Measurements from ENCODE around the gene RUNX3. TPM values are rescaled to one million over a fixed set of nuclear protein-coding genes. Genes with fewer than 3 reads are reported as not detected.
A peak's percentile ranks its signal among the peaks of the same experiment; 100 is the strongest.

Gene RUNX3
- total and polyA plus RNA-seq, 2 of the 8 experiments (the other 6 are each of a cell fraction or from before 2014, with no cell fraction given) = 0.62 to 0.82 TPM

DNA sequence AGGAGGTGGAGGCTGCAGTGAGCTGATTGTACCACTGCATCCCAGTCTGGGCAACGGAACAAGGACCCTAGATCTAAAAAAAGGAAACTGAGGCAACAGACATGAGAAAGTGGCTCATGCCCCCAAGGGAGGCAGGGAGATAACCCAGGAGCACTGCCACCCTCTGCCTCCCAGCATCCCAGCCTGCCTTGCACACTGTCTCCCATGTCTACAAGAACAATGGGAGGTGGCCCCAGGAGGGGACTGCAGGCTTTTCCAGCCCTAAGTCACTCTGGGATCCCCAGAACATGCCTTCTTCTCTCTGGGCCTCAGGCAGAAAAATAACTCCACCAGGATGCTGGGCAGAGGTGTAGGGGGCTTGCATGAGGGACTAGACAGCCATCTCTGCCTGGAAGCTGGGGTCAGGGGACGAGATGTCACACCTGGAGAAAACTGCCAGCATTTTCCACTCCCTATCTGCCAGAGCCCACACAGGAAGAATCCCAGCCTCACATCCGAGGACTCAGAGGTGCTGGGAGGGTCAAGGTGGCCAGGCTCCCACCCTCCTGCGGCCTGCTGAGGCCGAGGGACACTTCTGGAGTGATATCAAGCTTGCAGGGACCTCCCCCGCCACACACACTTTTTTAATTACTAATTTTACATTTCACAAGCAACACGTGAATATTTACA, 21.4 kb downstream of the RUNX3 start:
- Histone ChIP-seq H3K23me2 (ENCODE audit: low read depth, low read length) (no peaks in the 10 kb centered on the region), H3K4me1 (replicated peaks in 1 of 4; ENCODE audit: control insufficient read depth in 3 of 4, insufficient read depth in 4 of 4, low read length in 3 of 4) (peaks cover 0 to 2% (median 0%) of the 10 kb centered on the region in 4 experiments; a peak in 3 of 7 replicates), H4K8ac (ENCODE audit: extremely low read depth, insufficient read depth, low read length) (no peak overlapping the region; the same call in 1 of the 2 replicates), H3K27me3 (replicated peaks in 1 of 4; ENCODE audit: control insufficient read depth in 3 of 4, extremely low read depth in 1 of 4, insufficient read depth in 3 of 4, low read length in 3 of 4) (no peaks in the 10 kb centered on the region), H2BK12ac (ENCODE audit: low read depth, low read length) (no peak overlapping the region), H3K27ac (ENCODE audit: low read depth, low read length) (no peak overlapping the region), H3K36me3 (ENCODE audit: control insufficient read depth in 2 of 4, insufficient read depth in 4 of 4, low read length in 3 of 4) (no peaks in the 10 kb centered on the region), H3K18ac (ENCODE audit: extremely low read depth, low read length) (peak overlapping the region; percentile 65; the same call in 1 of the 2 replicates), H3K14ac (ENCODE audit: insufficient read length) (no peak overlapping the region), H3K79me2 (ENCODE audit: control insufficient read depth in 1 of 2, insufficient read depth in 2 of 2, low read length in 2 of 2) (no peaks in the 10 kb centered on the region), H2BK120ac (replicated peaks; ENCODE audit: low read depth, low read length) (no peak overlapping the region), H3K56ac (replicated peaks; ENCODE audit: insufficient read length, low read depth, low read length) (no peak overlapping the region), H3K4me3 (ENCODE audit: extremely low read depth in 1 of 4, insufficient read depth in 2 of 4, low read depth in 3 of 4, low read length in 4 of 4) (no peak overlapping the region; a peak in 1 of 8 replicates), H2AFZ (ENCODE audit: low read length) (no peak overlapping the region), H4K5ac (ENCODE audit: insufficient read length, low read depth, low read length) (no peak overlapping the region), H2BK5ac (ENCODE audit: low read depth, low read length) (no peak overlapping the region), H3K4ac (replicated peaks; ENCODE audit: insufficient read length, low read depth, low read length) (no peak overlapping the region), H4K91ac (replicated peaks; ENCODE audit: insufficient read length, low read length) (no peak overlapping the region), H2BK15ac (ENCODE audit: low read length) (no peak overlapping the region), H2BK20ac (ENCODE audit: low read length) (no peak overlapping the region), H3K23ac (ENCODE audit: insufficient read length) (no peak overlapping the region), H3K4me2 (ENCODE audit: insufficient read depth in 1 of 2, low read depth in 2 of 2, low read length in 2 of 2) (no peak overlapping the region), H3K9ac (replicated peaks in 1 of 4; ENCODE audit: extremely low read depth in 1 of 4, low read depth in 3 of 4, low read length in 3 of 4) (no peak overlapping the region), H4K20me1 (replicated peaks in 1 of 2; ENCODE audit: control insufficient read depth in 1 of 2, insufficient read depth in 2 of 2, low read length in 2 of 2) (no peaks in the 10 kb centered on the region), H3K79me1 (ENCODE audit: low read depth, low read length) (no peaks in the 10 kb centered on the region), H2AK5ac (ENCODE audit: low read depth, low read length) (no peak overlapping the region), H3K9me3 (ENCODE audit: insufficient read depth in 2 of 2, low read depth in 1 of 2, low read length in 1 of 2) (no peaks in the 10 kb centered on the region)
- POLR2A ChIA-PET (ENCODE audit: partially characterized antibody) = interaction anchor here (0.6 to 1.7 kb wide), 4 partner anchors 11 to 234 kb away, joined by 3 to 4 read pairs (median 4); no protein-coding TSS in a partner anchor
- CTCF ChIA-PET (ENCODE audit: partially characterized antibody) = interaction anchor here (0.8 to 2.0 kb wide), 23 partner anchors 8 to 363 kb away, joined by 3 to 10 read pairs (median 4); no protein-coding TSS in a partner anchor
- no peak for FAIRE-seq
- WGBS, 2 experiments (ENCODE audit: extremely low coverage in 1 of 2, insufficient coverage in 1 of 2, insufficient read length in 1 of 2, insufficient replicate concordance in 2 of 2, low coverage in 1 of 2, low lambda C conversion rate in 2 of 2, missing lambda C conversion rate in 1 of 2) = 89% methylated on average over 7 of the region's 7 CpGs; no CpG with 5 or more reads in 1 of the 2 experiments
- TF ChIP-seq, protein P1, sequence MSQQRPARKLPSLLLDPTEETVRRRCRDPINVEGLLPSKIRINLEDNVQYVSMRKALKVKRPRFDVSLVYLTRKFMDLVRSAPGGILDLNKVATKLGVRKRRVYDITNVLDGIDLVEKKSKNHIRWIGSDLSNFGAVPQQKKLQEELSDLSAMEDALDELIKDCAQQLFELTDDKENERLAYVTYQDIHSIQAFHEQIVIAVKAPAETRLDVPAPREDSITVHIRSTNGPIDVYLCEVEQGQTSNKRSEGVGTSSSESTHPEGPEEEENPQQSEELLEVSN (IDR thresholded peaks at IDR 0.05) = no peak
- TF ChIP-seq, protein P2, sequence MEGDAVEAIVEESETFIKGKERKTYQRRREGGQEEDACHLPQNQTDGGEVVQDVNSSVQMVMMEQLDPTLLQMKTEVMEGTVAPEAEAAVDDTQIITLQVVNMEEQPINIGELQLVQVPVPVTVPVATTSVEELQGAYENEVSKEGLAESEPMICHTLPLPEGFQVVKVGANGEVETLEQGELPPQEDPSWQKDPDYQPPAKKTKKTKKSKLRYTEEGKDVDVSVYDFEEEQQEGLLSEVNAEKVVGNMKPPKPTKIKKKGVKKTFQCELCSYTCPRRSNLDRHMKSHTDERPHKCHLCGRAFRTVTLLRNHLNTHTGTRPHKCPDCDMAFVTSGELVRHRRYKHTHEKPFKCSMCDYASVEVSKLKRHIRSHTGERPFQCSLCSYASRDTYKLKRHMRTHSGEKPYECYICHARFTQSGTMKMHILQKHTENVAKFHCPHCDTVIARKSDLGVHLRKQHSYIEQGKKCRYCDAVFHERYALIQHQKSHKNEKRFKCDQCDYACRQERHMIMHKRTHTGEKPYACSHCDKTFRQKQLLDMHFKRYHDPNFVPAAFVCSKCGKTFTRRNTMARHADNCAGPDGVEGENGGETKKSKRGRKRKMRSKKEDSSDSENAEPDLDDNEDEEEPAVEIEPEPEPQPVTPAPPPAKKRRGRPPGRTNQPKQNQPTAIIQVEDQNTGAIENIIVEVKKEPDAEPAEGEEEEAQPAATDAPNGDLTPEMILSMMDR (IDR thresholded peaks at IDR 0.05; ENCODE audit: control extremely low read depth in 1 of 3, insufficient read depth in 1 of 3, low read depth in 1 of 3, low read length in 3 of 3) = no peak
- DNase-seq (ENCODE audit: low read depth in 1 of 2, low spot score in 2 of 2) = no peak

All from H1 (cell line).